ENCODE measurements around the gene CLVS2. TPM values are rescaled to one million over a fixed set of nuclear protein-coding genes. Genes with fewer than 3 reads are reported as not detected.

CLVS2 gene
- total and polyA plus RNA-seq, 7 donors, result 0.06 to 2.5 (median 0.11) TPM; not detected in 1

- no peak for DNase-seq
- 57 to 70% (median 69%) methylated on average over 5 of the region's 5 CpGs for WGBS, 3 donors
- Histone ChIP-seq H3K36me3 (ENCODE audit: insufficient read depth in 1 of 2, low read depth in 1 of 2) (no peaks in the 10 kb centered on the region), H3K9me3 (no peaks in the 10 kb centered on the region), H3K27me3 (ENCODE audit: insufficient read depth in 3 of 3, low read length in 2 of 3) (peaks cover 0 to 2% (median 0%) of the 10 kb centered on the region in 3 donors), H3K4me1 (no peaks in the 10 kb centered on the region), H3K27ac (no peak overlapping the region), H3K4me3 (no peak overlapping the region)
- ATAC-seq, result no peak
- intact Hi-C loops (cut with DNase I), result no loop called here
- TF ChIP-seq CTCF (IDR thresholded peaks at IDR 0.05), result no peak
Observed at GRCh38 chr6:123017104-123017682, 21.2 kb downstream of the CLVS2 start.

- Histone ChIP-seq H3K36me3 (ENCODE audit: insufficient read depth in 1 of 2, low read depth in 1 of 2) (no peaks in the 10 kb centered on the region), H3K4me3 (no peak overlapping the region), H3K27me3 (ENCODE audit: insufficient read depth in 3 of 3, low read length in 2 of 3) (peaks cover 0 to 2% (median 0%) of the 10 kb centered on the region in 3 donors), H3K27ac (no peak overlapping the region), H3K4me1 (no peaks in the 10 kb centered on the region), H3K9me3 (no peaks in the 10 kb centered on the region)
- WGBS, 3 donors, result 0 to 3% (median 2%) methylated on average over 1 of the region's 1 CpG
- TF ChIP-seq CTCF (IDR thresholded peaks at IDR 0.05), result no peak
- ATAC-seq (no peak), DNase-seq (no peak)
- intact Hi-C loops (cut with DNase I), result no loop called here
Observed at GRCh38 chr6:123022975-123023374, 26.9 kb downstream of the CLVS2 start.

GRCh38 chr6:123024976-123025375, 28.9 kb downstream of the CLVS2 start:
- Histone ChIP-seq H3K27me3 (ENCODE audit: insufficient read depth in 3 of 3, low read length in 2 of 3) (peaks cover 0 to 2% (median 0%) of the 10 kb centered on the region in 3 donors), H3K4me1 (no peaks in the 10 kb centered on the region), H3K27ac (no peak overlapping the region), H3K36me3 (ENCODE audit: insufficient read depth in 1 of 2, low read depth in 1 of 2) (no peaks in the 10 kb centered on the region), H3K4me3 (no peak overlapping the region), H3K9me3 (no peaks in the 10 kb centered on the region)
- intact Hi-C loops (cut with DNase I), result no loop called here
- 31 to 43% (median 34%) methylated on average over 5 of the region's 5 CpGs for WGBS, 3 donors
- DNase-seq, result no peak
- TF ChIP-seq CTCF (IDR thresholded peaks at IDR 0.05), result no peak
- ATAC-seq, result no peak

- ATAC-seq (no peak), DNase-seq (no peak)
- TF ChIP-seq CTCF (IDR thresholded peaks at IDR 0.05), result no peak
- Histone ChIP-seq H3K27ac (no peak overlapping the region), H3K36me3 (ENCODE audit: insufficient read depth in 1 of 2, low read depth in 1 of 2) (no peaks in the 10 kb centered on the region), H3K4me1 (no peaks in the 10 kb centered on the region), H3K9me3 (no peaks in the 10 kb centered on the region), H3K27me3 (ENCODE audit: insufficient read depth in 3 of 3, low read length in 2 of 3) (no peaks in the 10 kb centered on the region), H3K4me3 (no peak overlapping the region)
- WGBS, 3 donors, result 87 to 92% (median 89%) methylated on average over 2 of the region's 2 CpGs
- intact Hi-C loops (cut with DNase I), result no loop called here
Observed at GRCh38 chr6:123027408-123027807, 31.4 kb downstream of the CLVS2 start.

GRCh38 chr6:123028263-123028662, 32.2 kb downstream of the CLVS2 start:
- 76 to 79% (median 77%) methylated on average over 5 of the region's 5 CpGs for WGBS, 3 donors

More at GRCh38 chr6:123028263-123028662, 32.2 kb downstream of the CLVS2 start:
- no peak for ATAC-seq
- Histone ChIP-seq H3K9me3 (no peaks in the 10 kb centered on the region), H3K4me3 (no peak overlapping the region), H3K36me3 (ENCODE audit: insufficient read depth in 1 of 2, low read depth in 1 of 2) (no peaks in the 10 kb centered on the region), H3K27me3 (ENCODE audit: insufficient read depth in 3 of 3, low read length in 2 of 3) (no peaks in the 10 kb centered on the region), H3K27ac (no peak overlapping the region), H3K4me1 (no peaks in the 10 kb centered on the region)
- intact Hi-C loops (cut with DNase I), result no loop called here
- no peak for DNase-seq
- no peak for TF ChIP-seq CTCF (IDR thresholded peaks at IDR 0.05)

Measured in psoas muscle (tissue), 8 donors.